A673 (cell line): Measurements from ENCODE around the gene CDT1.

Source experiments
- CTCF ChIP-seq: fragments of 300-800, 200-600 bp; sonication (generic); conservative IDR thresholded peaks from 2 replicates; pipeline ENCODE4 v1.5.1; 2017; ENCODE audit warnings: low read depth, mild to moderate bottlenecking, antibody characterized with exemption, low read length, moderate library complexity, mixed read lengths
- EZH2 ChIP-seq: fragments of 200-600 bp; sonication (generic); IDR thresholded peaks from 2 replicates; pipeline ENCODE4 v1.6.1; 2017; ENCODE audit warnings: borderline replicate concordance, low read depth, mild to moderate bottlenecking, mixed read lengths, antibody characterized with exemption, low read length; ENCODE audit not compliant: poor library complexity, severe bottlenecking

- TF ChIP-seq CTCF (no peak), EZH2 (no peak)
Observed at GRCh38 chr16:88814144-88814502, 10.5 kb downstream of the CDT1 start.
